ENCODE measurements around the gene TRPC4AP.

TRPC4AP gene

GRCh38 chr20:34983995-34984735 is 108.4 kb downstream of the TRPC4AP start:
- Histone ChIP-seq H3K9ac (ENCODE audit: insufficient read length, low read depth) (no peak overlapping the region), H3K4me1 (ENCODE audit: insufficient read depth, insufficient read length) (peaks cover 30% of the 10 kb centered on the region), H3K36me3 (ENCODE audit: insufficient read depth, insufficient read length, low read length) (peaks cover 1% of the 10 kb centered on the region), H3K9me3 (ENCODE audit: insufficient read depth, low read length) (no peaks in the 10 kb centered on the region), H3K27me3 (ENCODE audit: insufficient read depth, insufficient read length) (peaks cover 44% of the 10 kb centered on the region), H3K4me3 (ENCODE audit: insufficient read length, low read depth) (no peak overlapping the region)
- peak; percentile 42 for DNase-seq (ENCODE audit: low read depth, low spot score)
- no peak for TF ChIP-seq ZNF274 (IDR thresholded peaks at IDR 0.05; ENCODE audit: low read depth, low read length)
- no peak for TF ChIP-seq SUZ12 (IDR thresholded peaks at IDR 0.05; ENCODE audit: extremely low read depth, insufficient read depth, insufficient read length)
- no peak for TF ChIP-seq YY1 (IDR thresholded peaks at IDR 0.05; ENCODE audit: insufficient read depth, insufficient read length)

- Histone ChIP-seq H3K36me3 (ENCODE audit: insufficient read depth, insufficient read length, low read length) (no peaks in the 10 kb centered on the region), H3K9ac (ENCODE audit: insufficient read length, low read depth) (no peak overlapping the region), H3K4me1 (ENCODE audit: insufficient read depth, insufficient read length) (peaks cover 30% of the 10 kb centered on the region), H3K27me3 (ENCODE audit: insufficient read depth, insufficient read length) (peaks cover 45% of the 10 kb centered on the region), H3K4me3 (ENCODE audit: insufficient read length, low read depth) (no peak overlapping the region), H3K9me3 (ENCODE audit: insufficient read depth, low read length) (no peaks in the 10 kb centered on the region)
- TF ChIP-seq SUZ12 (IDR thresholded peaks at IDR 0.05; ENCODE audit: extremely low read depth, insufficient read depth, insufficient read length) (no peak), YY1 (IDR thresholded peaks at IDR 0.05; ENCODE audit: insufficient read depth, insufficient read length) (no peak), ZNF274 (IDR thresholded peaks at IDR 0.05; ENCODE audit: low read depth, low read length) (no peak)
- no peak for DNase-seq (ENCODE audit: low read depth, low spot score)
Measured at GRCh38 chr20:34983089-34983820, 109.4 kb downstream of the TRPC4AP start.

- Histone ChIP-seq H3K27me3 (ENCODE audit: insufficient read depth, insufficient read length) (peaks cover 44% of the 10 kb centered on the region), H3K36me3 (ENCODE audit: insufficient read depth, insufficient read length, low read length) (no peaks in the 10 kb centered on the region), H3K4me1 (ENCODE audit: insufficient read depth, insufficient read length) (peaks cover 36% of the 10 kb centered on the region), H3K4me3 (ENCODE audit: insufficient read length, low read depth) (no peak overlapping the region), H3K9ac (ENCODE audit: insufficient read length, low read depth) (no peak overlapping the region), H3K9me3 (ENCODE audit: insufficient read depth, low read length) (no peaks in the 10 kb centered on the region)
- TF ChIP-seq ZNF274 (IDR thresholded peaks at IDR 0.05; ENCODE audit: low read depth, low read length) (no peak), SUZ12 (IDR thresholded peaks at IDR 0.05; ENCODE audit: extremely low read depth, insufficient read depth, insufficient read length) (no peak), YY1 (IDR thresholded peaks at IDR 0.05; ENCODE audit: insufficient read depth, insufficient read length) (no peak)
- DNase-seq (ENCODE audit: low read depth, low spot score): no peak
Measured at GRCh38 chr20:34982270-34983088, 110.1 kb downstream of the TRPC4AP start.

- Histone ChIP-seq H3K9ac (ENCODE audit: insufficient read length, low read depth) (no peak overlapping the region), H3K36me3 (ENCODE audit: insufficient read depth, insufficient read length, low read length) (no peaks in the 10 kb centered on the region), H3K4me1 (ENCODE audit: insufficient read depth, insufficient read length) (peaks cover 38% of the 10 kb centered on the region), H3K9me3 (ENCODE audit: insufficient read depth, low read length) (no peaks in the 10 kb centered on the region), H3K27me3 (ENCODE audit: insufficient read depth, insufficient read length) (peaks cover 36% of the 10 kb centered on the region), H3K4me3 (ENCODE audit: insufficient read length, low read depth) (no peak overlapping the region)
- no peak for DNase-seq (ENCODE audit: low read depth, low spot score)
- TF ChIP-seq YY1 (IDR thresholded peaks at IDR 0.05; ENCODE audit: insufficient read depth, insufficient read length): no peak
- no peak for TF ChIP-seq SUZ12 (IDR thresholded peaks at IDR 0.05; ENCODE audit: extremely low read depth, insufficient read depth, insufficient read length)
- TF ChIP-seq ZNF274 (IDR thresholded peaks at IDR 0.05; ENCODE audit: low read depth, low read length): no peak
Measured at GRCh38 chr20:34980543-34981233, 111.9 kb downstream of the TRPC4AP start.

- Histone ChIP-seq H3K36me3 (ENCODE audit: insufficient read depth, insufficient read length, low read length) (no peaks in the 10 kb centered on the region), H3K9ac (ENCODE audit: insufficient read length, low read depth) (no peak overlapping the region), H3K27me3 (ENCODE audit: insufficient read depth, insufficient read length) (peaks cover 27% of the 10 kb centered on the region), H3K4me1 (ENCODE audit: insufficient read depth, insufficient read length) (peaks cover 27% of the 10 kb centered on the region), H3K9me3 (ENCODE audit: insufficient read depth, low read length) (no peaks in the 10 kb centered on the region), H3K4me3 (ENCODE audit: insufficient read length, low read depth) (no peak overlapping the region)
- TF ChIP-seq SUZ12 (IDR thresholded peaks at IDR 0.05; ENCODE audit: extremely low read depth, insufficient read depth, insufficient read length) (no peak), ZNF274 (IDR thresholded peaks at IDR 0.05; ENCODE audit: low read depth, low read length) (no peak), YY1 (IDR thresholded peaks at IDR 0.05; ENCODE audit: insufficient read depth, insufficient read length) (no peak)
- DNase-seq (ENCODE audit: low read depth, low spot score): no peak
Measured at GRCh38 chr20:34979366-34980153, 113.0 kb downstream of the TRPC4AP start.

GRCh38 chr20:34978092-34978744 is 114.4 kb downstream of the TRPC4AP start:
- Histone ChIP-seq H3K9ac (ENCODE audit: insufficient read length, low read depth) (no peak overlapping the region), H3K4me3 (ENCODE audit: insufficient read length, low read depth) (no peak overlapping the region), H3K4me1 (ENCODE audit: insufficient read depth, insufficient read length) (peaks cover 22% of the 10 kb centered on the region), H3K36me3 (ENCODE audit: insufficient read depth, insufficient read length, low read length) (no peaks in the 10 kb centered on the region), H3K9me3 (ENCODE audit: insufficient read depth, low read length) (no peaks in the 10 kb centered on the region), H3K27me3 (ENCODE audit: insufficient read depth, insufficient read length) (peaks cover 24% of the 10 kb centered on the region)
- DNase-seq (ENCODE audit: low read depth, low spot score): no peak
- TF ChIP-seq YY1 (IDR thresholded peaks at IDR 0.05; ENCODE audit: insufficient read depth, insufficient read length) (no peak), ZNF274 (IDR thresholded peaks at IDR 0.05; ENCODE audit: low read depth, low read length) (no peak), SUZ12 (IDR thresholded peaks at IDR 0.05; ENCODE audit: extremely low read depth, insufficient read depth, insufficient read length) (no peak)

Measured in NT2/D1 (cell line).